Measurements from ENCODE around the gene VASH2. TPM values are rescaled to one million over a fixed set of nuclear protein-coding genes. Genes with fewer than 3 reads are reported as not detected.

VASH2 gene
- total RNA-seq, 4 donors from 2014 or later: under 0.01 to 0.63 (median 0.35) TPM

DNA sequence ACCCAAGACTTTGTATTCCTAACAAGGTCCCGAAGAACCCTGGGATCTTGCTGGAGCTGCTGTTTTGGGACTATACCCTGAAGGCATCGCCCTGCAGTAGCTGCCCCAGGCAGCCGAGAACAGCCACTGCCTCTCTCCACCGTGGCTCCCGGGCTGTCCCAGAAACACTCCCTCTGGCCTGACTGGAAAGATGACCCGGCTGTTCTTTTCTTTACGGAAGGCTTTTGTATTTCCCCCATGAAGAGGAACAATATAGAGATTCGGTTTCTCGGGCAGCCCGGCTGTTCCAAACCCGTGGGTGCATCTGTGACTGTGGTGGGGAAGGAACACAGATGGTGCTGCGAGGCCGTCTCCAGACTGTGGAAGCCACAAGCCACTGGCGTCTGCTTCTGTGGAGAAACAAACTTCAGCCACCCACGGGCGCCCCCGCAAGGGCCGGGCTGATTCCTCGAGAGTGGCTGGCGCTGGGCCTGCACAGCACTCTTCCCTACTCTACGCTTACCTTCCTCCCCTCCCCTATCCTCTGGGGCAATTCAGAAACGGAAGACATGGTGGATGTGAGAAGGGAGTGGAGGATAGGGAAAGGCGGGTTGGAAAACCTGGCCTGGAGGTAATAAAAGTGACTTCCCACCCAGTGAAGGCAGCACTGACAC lies 33.7 kb upstream of the VASH2 start:
- Histone ChIP-seq H3K36me3 (no peaks in the 10 kb centered on the region), H3K4me3 (no peak overlapping the region), H3K4me1 (peaks cover 0 to 14% (median 3%) of the 10 kb centered on the region in 4 donors), H3K9me3 (no peaks in the 10 kb centered on the region), H3K27me3 (no peaks in the 10 kb centered on the region), H3K27ac (no peak overlapping the region)
- no peak for DNase-seq (ENCODE audit: low spot score in 2 of 2)
- 16 to 21% methylated on average over 23 of the region's 23 CpGs for WGBS, 2 donors
- TF ChIP-seq, protein P1, sequence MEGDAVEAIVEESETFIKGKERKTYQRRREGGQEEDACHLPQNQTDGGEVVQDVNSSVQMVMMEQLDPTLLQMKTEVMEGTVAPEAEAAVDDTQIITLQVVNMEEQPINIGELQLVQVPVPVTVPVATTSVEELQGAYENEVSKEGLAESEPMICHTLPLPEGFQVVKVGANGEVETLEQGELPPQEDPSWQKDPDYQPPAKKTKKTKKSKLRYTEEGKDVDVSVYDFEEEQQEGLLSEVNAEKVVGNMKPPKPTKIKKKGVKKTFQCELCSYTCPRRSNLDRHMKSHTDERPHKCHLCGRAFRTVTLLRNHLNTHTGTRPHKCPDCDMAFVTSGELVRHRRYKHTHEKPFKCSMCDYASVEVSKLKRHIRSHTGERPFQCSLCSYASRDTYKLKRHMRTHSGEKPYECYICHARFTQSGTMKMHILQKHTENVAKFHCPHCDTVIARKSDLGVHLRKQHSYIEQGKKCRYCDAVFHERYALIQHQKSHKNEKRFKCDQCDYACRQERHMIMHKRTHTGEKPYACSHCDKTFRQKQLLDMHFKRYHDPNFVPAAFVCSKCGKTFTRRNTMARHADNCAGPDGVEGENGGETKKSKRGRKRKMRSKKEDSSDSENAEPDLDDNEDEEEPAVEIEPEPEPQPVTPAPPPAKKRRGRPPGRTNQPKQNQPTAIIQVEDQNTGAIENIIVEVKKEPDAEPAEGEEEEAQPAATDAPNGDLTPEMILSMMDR (IDR thresholded peaks at IDR 0.05): no peak
- TF ChIP-seq EP300 (IDR thresholded peaks at IDR 0.05) (no peak), POLR2A (IDR thresholded peaks at IDR 0.05) (no peak)

DNA sequence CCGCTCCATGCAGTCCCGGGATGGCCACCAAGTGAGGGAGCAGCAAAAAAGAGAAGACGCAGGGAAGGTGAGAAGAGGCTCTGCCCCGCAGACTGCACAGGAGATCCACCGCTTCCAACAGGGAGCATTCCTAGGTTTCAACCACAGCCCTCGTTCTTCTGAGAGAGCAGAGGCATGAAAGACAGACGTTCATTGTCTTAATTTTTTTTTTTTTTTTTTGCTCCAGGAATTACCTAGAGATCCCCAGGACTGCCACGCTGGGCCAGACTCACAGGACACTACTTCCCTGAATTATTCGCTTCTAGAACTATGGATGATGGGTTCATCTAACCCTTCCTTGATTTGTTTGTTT lies 33.2 kb upstream of the VASH2 start:
- Histone ChIP-seq H3K4me3 (no peak overlapping the region), H3K9me3 (no peaks in the 10 kb centered on the region), H3K36me3 (no peaks in the 10 kb centered on the region), H3K4me1 (peaks cover 0 to 14% (median 3%) of the 10 kb centered on the region in 4 donors), H3K27me3 (no peaks in the 10 kb centered on the region), H3K27ac (no peak overlapping the region)
- TF ChIP-seq, protein P1 (IDR thresholded peaks at IDR 0.05): no peak
- TF ChIP-seq POLR2A (IDR thresholded peaks at IDR 0.05): no peak
- no peak for TF ChIP-seq EP300 (IDR thresholded peaks at IDR 0.05)
- WGBS, 2 donors: 48 to 57% methylated on average over 9 of the region's 9 CpGs
- no peak for DNase-seq (ENCODE audit: low spot score in 2 of 2)

DNA sequence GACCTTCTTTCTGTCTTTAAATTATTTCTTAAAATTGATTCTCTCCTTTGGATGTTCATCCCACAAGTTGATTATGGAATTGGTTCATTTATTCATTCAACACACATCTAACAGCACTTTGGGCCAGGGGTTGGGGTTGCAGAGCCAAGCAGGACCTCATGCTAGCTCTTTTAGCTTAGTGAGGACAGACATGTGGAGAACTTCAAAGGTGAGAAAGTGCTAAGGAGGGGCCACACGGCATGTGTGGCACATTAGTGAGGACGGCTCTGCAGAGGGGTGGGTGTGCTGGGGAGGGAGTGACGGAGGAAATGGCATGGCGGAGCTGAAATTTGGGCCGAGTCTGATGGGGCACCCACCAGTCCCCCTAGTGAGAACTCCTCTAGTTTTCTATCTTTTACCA lies 32.5 kb upstream of the VASH2 start:
- 77 to 81% methylated on average over 5 of the region's 5 CpGs for WGBS, 2 donors
- no peak for DNase-seq (ENCODE audit: low spot score in 2 of 2)
- peaks cover 0 to 14% (median 3%) of the 10 kb centered on the region in 4 donors for H3K4me1 ChIP-seq
- H3K27me3 ChIP-seq: no peaks in the 10 kb centered on the region
- no peak overlapping the region for H3K27ac ChIP-seq
- no peak overlapping the region for H3K4me3 ChIP-seq
- no peaks in the 10 kb centered on the region for H3K9me3 ChIP-seq
- no peaks in the 10 kb centered on the region for H3K36me3 ChIP-seq
- TF ChIP-seq, protein P1 (IDR thresholded peaks at IDR 0.05): no peak
- TF ChIP-seq EP300 (IDR thresholded peaks at IDR 0.05) (no peak), POLR2A (IDR thresholded peaks at IDR 0.05) (no peak)

DNA sequence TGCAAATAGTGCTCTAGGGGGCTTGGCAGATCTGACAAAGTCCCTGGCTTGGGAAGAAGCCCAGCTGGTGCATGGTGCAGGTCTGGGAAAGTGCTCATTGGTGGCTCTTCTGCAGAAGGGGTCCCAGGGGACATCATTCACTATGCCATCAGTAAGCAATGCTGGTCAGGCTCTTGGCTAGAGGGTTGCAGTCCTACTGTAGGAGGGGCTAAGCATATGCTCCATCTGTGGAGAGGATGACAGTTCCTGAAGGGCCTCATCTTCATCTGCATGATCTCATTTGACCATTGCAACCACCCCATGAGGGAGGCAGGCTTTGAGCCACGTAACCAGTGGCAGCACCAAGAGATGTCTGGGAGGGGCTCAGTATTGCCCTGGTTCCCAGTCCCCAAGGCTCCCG lies 31.5 kb upstream of the VASH2 start:
- H3K27ac ChIP-seq: no peak overlapping the region
- no peaks in the 10 kb centered on the region for H3K27me3 ChIP-seq
- H3K4me1 ChIP-seq: peaks cover 0 to 14% (median 3%) of the 10 kb centered on the region in 4 donors
- TF ChIP-seq POLR2A (IDR thresholded peaks at IDR 0.05) (no peak), EP300 (IDR thresholded peaks at IDR 0.05) (no peak)
- TF ChIP-seq, protein P1 (IDR thresholded peaks at IDR 0.05): no peak
- DNase-seq (ENCODE audit: low spot score in 2 of 2): no peak
- no peaks in the 10 kb centered on the region for H3K9me3 ChIP-seq
- H3K4me3 ChIP-seq: no peak overlapping the region
- 52 to 79% methylated on average over 2 of the region's 2 CpGs for WGBS, 2 donors
- no peaks in the 10 kb centered on the region for H3K36me3 ChIP-seq

DNA sequence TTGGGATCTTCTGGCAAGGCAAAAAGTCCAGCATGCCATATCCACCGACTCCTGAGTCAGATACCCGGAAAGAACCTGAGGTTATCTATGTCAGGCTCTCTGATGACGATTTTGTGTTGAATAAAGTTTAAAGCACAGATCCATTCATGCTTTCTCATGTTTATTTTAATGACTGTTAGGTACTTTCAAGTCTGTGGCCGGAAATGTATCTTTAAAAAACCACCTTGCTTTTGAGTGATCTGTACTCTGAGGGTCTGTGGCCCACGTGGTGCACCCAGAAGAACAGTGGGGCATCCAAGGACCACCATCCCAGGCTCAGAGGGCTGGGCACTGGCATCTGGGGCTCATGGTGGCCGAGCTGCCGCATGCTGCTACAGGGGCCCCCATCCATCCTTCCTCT lies 30.1 kb upstream of the VASH2 start:
- Histone ChIP-seq H3K9me3 (no peaks in the 10 kb centered on the region), H3K27me3 (no peaks in the 10 kb centered on the region), H3K4me3 (no peak overlapping the region), H3K4me1 (peaks cover 0 to 25% (median 3%) of the 10 kb centered on the region in 4 donors), H3K36me3 (no peaks in the 10 kb centered on the region), H3K27ac (no peak overlapping the region)
- DNase-seq (ENCODE audit: low spot score in 2 of 2): no peak
- 83 to 85% methylated on average over 5 to 7 of the region's 7 CpGs for WGBS, 2 donors
- TF ChIP-seq EP300 (IDR thresholded peaks at IDR 0.05) (no peak), POLR2A (IDR thresholded peaks at IDR 0.05) (no peak)
- TF ChIP-seq, protein P1 (IDR thresholded peaks at IDR 0.05): no peak
